Measurements from ENCODE around the gene GRID1. TPM values are rescaled to one million over a fixed set of nuclear protein-coding genes. Genes with fewer than 3 reads are reported as not detected.

GRID1 gene
- total and polyA plus RNA-seq, 10 of the 15 experiments (the other 5 are each of a cell fraction or from before 2014, with no cell fraction given) = 0.04 to 0.62 (median 0.08) TPM; not detected in 5

DNA sequence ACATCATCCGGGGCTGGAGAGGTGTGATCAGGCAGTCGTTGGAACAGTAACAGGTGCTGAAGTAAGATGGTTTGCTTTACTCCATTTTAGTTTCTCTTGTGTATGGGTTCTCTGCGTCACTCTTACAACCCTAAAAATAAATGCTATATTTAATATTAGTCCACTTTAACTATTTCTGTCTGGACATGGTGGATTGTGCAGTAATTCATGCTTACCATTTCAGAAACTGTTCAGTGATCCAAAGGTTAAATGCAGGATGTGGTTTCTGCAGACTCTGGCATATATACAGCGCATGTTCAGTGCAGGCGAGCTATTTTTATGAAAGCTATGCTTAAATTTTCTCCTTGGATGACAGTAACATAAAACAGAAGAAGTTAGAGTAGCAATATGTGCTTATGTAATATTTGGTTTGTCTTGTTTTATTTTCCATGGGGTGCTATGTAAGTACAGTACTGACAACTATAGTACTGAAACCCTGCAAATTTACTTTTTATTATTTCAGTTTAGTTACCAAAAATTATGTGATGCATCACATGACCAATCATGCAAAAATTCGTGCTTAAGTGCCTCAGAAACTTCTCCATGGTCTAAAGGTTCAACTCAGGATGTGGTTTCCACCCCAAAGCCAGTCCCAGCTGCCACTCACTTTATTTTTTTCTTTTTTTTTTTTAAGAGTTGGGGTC lies 46.6 kb upstream of the GRID1 start (continued):
- TF ChIP-seq, protein P1, sequence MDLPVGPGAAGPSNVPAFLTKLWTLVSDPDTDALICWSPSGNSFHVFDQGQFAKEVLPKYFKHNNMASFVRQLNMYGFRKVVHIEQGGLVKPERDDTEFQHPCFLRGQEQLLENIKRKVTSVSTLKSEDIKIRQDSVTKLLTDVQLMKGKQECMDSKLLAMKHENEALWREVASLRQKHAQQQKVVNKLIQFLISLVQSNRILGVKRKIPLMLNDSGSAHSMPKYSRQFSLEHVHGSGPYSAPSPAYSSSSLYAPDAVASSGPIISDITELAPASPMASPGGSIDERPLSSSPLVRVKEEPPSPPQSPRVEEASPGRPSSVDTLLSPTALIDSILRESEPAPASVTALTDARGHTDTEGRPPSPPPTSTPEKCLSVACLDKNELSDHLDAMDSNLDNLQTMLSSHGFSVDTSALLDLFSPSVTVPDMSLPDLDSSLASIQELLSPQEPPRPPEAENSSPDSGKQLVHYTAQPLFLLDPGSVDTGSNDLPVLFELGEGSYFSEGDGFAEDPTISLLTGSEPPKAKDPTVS (IDR thresholded peaks at IDR 0.05; ENCODE audit: low read depth, low read length) = no peak
- no peak for TF ChIP-seq TCF7 (IDR thresholded peaks at IDR 0.05; ENCODE audit: borderline replicate concordance)
- TF ChIP-seq SUZ12 (IDR thresholded peaks at IDR 0.05; ENCODE audit: unreplicated experiment) = no peak
- TF ChIP-seq ETV6 (conservative IDR thresholded peaks at IDR 0.05 in 1 of 2, IDR thresholded peaks at IDR 0.05 in 1 of 2; ENCODE audit: borderline replicate concordance in 1 of 2, low read depth in 1 of 2) = 0 out of 4 replicates have a peak, but pooled peaks of 1 of the 2 experiments have one; percentile 39
- TF ChIP-seq, protein P2, sequence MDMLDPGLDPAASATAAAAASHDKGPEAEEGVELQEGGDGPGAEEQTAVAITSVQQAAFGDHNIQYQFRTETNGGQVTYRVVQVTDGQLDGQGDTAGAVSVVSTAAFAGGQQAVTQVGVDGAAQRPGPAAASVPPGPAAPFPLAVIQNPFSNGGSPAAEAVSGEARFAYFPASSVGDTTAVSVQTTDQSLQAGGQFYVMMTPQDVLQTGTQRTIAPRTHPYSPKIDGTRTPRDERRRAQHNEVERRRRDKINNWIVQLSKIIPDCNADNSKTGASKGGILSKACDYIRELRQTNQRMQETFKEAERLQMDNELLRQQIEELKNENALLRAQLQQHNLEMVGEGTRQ (IDR thresholded peaks at IDR 0.05; ENCODE audit: borderline replicate concordance, low read depth, low read length) = peak; percentile 70; the same call in 1 of the 2 replicates
- no peak for TF ChIP-seq SMAD1 (IDR thresholded peaks at IDR 0.05; ENCODE audit: low read depth, partially characterized antibody)
- peak; percentile 87 for TF ChIP-seq CBFB (IDR thresholded peaks at IDR 0.05; ENCODE audit: low read depth)
- TF ChIP-seq RUNX3 (IDR thresholded peaks at IDR 0.05; ENCODE audit: low read length) = peak; percentile 92
- TF ChIP-seq, protein P3, sequence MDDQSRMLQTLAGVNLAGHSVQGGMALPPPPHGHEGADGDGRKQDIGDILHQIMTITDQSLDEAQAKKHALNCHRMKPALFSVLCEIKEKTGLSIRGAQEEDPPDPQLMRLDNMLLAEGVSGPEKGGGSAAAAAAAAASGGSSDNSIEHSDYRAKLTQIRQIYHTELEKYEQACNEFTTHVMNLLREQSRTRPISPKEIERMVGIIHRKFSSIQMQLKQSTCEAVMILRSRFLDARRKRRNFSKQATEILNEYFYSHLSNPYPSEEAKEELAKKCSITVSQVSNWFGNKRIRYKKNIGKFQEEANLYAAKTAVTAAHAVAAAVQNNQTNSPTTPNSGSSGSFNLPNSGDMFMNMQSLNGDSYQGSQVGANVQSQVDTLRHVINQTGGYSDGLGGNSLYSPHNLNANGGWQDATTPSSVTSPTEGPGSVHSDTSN (IDR thresholded peaks at IDR 0.05; ENCODE audit: insufficient replicate concordance, low read depth, low read length) = peak; percentile 84
- TF ChIP-seq EGR1 (IDR thresholded peaks at IDR 0.05; ENCODE audit: borderline replicate concordance in 1 of 2, low read depth in 2 of 2, low read length in 2 of 2) = no peak
- no peak for TF ChIP-seq SIX5 (IDR thresholded peaks at IDR 0.05; ENCODE audit: low read depth, low read length, severe bottlenecking)
- no peak for TF ChIP-seq TARDBP (IDR thresholded peaks at IDR 0.05; ENCODE audit: borderline replicate concordance)
- no peak for TF ChIP-seq ZSCAN29 (IDR thresholded peaks at IDR 0.05)
- peak; percentile 82; the same call in 1 of the 2 replicates for TF ChIP-seq ZBED1 (IDR thresholded peaks at IDR 0.05; ENCODE audit: borderline replicate concordance)
- peak; percentile 34 for TF ChIP-seq JUNB (IDR thresholded peaks at IDR 0.05)
- TF ChIP-seq, protein P4, sequence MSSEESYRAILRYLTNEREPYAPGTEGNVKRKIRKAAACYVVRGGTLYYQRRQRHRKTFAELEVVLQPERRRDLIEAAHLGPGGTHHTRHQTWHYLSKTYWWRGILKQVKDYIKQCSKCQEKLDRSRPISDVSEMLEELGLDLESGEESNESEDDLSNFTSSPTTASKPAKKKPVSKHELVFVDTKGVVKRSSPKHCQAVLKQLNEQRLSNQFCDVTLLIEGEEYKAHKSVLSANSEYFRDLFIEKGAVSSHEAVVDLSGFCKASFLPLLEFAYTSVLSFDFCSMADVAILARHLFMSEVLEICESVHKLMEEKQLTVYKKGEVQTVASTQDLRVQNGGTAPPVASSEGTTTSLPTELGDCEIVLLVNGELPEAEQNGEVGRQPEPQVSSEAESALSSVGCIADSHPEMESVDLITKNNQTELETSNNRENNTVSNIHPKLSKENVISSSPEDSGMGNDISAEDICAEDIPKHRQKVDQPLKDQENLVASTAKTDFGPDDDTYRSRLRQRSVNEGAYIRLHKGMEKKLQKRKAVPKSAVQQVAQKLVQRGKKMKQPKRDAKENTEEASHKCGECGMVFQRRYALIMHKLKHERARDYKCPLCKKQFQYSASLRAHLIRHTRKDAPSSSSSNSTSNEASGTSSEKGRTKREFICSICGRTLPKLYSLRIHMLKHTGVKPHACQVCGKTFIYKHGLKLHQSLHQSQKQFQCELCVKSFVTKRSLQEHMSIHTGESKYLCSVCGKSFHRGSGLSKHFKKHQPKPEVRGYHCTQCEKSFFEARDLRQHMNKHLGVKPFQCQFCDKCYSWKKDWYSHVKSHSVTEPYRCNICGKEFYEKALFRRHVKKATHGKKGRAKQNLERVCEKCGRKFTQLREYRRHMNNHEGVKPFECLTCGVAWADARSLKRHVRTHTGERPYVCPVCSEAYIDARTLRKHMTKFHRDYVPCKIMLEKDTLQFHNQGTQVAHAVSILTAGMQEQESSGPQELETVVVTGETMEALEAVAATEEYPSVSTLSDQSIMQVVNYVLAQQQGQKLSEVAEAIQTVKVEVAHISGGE (CRISPR knock-in tag; IDR thresholded peaks at IDR 0.05) = no peak
- TF ChIP-seq NFIC (IDR thresholded peaks at IDR 0.05; ENCODE audit: low read depth, low read length) = peak; percentile 93
- peak; percentile 35 to 65; a peak in 2 of 4 replicates for TF ChIP-seq BHLHE40 (IDR thresholded peaks at IDR 0.05; ENCODE audit: borderline replicate concordance in 1 of 2, low read depth in 2 of 2, low read length in 1 of 2)
- no peak for TF ChIP-seq POLR2A (IDR thresholded peaks at IDR 0.05; ENCODE audit: low read depth, low read length)
- TF ChIP-seq MEF2A (IDR thresholded peaks at IDR 0.05; ENCODE audit: insufficient read depth, low read depth, low read length) = peak; percentile 98
- peak; percentile 60 for TF ChIP-seq IKZF1 (conservative IDR thresholded peaks at IDR 0.05)
- no peak for TF ChIP-seq RAD21 (IDR thresholded peaks at IDR 0.05; ENCODE audit: insufficient read depth, low read depth, low read length)
- peak; percentile 75; the same call in 1 of the 2 replicates for TF ChIP-seq TCF3 (IDR thresholded peaks at IDR 0.05; ENCODE audit: borderline replicate concordance, insufficient read depth, low read depth, low read length)
- TF ChIP-seq CREB1 (IDR thresholded peaks at IDR 0.05; ENCODE audit: low read depth) = peak; percentile 42; the same call in 1 of the 2 replicates
